Measurements from ENCODE around the gene NHSL2. TPM values are rescaled to one million over a fixed set of nuclear protein-coding genes. Genes with fewer than 3 reads are reported as not detected.

The NHSL2 gene
- total RNA-seq, 1 donor from 2014 or later: 13.0 TPM

GRCh38 chrX:72110876-72111708, 200.4 kb downstream of the NHSL2 start:
- Mint-ChIP-seq H3K27ac (ENCODE audit: unreplicated experiment) (no peak overlapping the region), H3K4me1 (ENCODE audit: low read depth, unreplicated experiment) (peaks cover 7% of the 10 kb centered on the region), H3K9me3 (ENCODE audit: unreplicated experiment) (no peaks in the 10 kb centered on the region), H3K27me3 (ENCODE audit: low read depth, unreplicated experiment) (no peaks in the 10 kb centered on the region), H3K4me3 (ENCODE audit: unreplicated experiment) (no peak overlapping the region), H3K36me3 (ENCODE audit: low read depth, unreplicated experiment) (peaks cover 6% of the 10 kb centered on the region)
- Histone ChIP-seq H3K4me3 (ENCODE audit: insufficient read depth, low read depth, low read length) (no peak overlapping the region), H3K36me3 (ENCODE audit: insufficient read depth, low read length) (no peaks in the 10 kb centered on the region), H3K4me2 (ENCODE audit: low read length) (no peak overlapping the region), H3K9me3 (ENCODE audit: insufficient read depth, low read depth, low read length) (no peaks in the 10 kb centered on the region), H3K27ac (ENCODE audit: low read depth, low read length) (no peak overlapping the region), H2AFZ (ENCODE audit: low read depth, low read length) (no peak overlapping the region), H3K79me2 (ENCODE audit: insufficient read depth, low read length) (no peaks in the 10 kb centered on the region), H4K20me1 (ENCODE audit: insufficient read depth, low read length) (no peaks in the 10 kb centered on the region), H3K27me3 (ENCODE audit: insufficient read depth, low read length) (no peaks in the 10 kb centered on the region), H3K4me1 (ENCODE audit: insufficient read depth, low read length) (no peaks in the 10 kb centered on the region), H3K9ac (ENCODE audit: low read length) (no peak overlapping the region)
- peak; percentile 9 for FAIRE-seq
- no peak for DNase-seq (ENCODE audit: low read depth)
- TF ChIP-seq CTCF (IDR thresholded peaks at IDR 0.05; ENCODE audit: insufficient read depth, low read depth, low read length) (no peak), EZH2 (IDR thresholded peaks at IDR 0.05; ENCODE audit: insufficient read depth, low read length) (no peak)

GRCh38 chrX:72113461-72113860, 202.8 kb downstream of the NHSL2 start:
- H3K36me3 Mint-ChIP-seq (ENCODE audit: low read depth, unreplicated experiment): no peaks in the 10 kb centered on the region
- H3K4me1 Mint-ChIP-seq (ENCODE audit: low read depth, unreplicated experiment): no peaks in the 10 kb centered on the region
- H3K9me3 Mint-ChIP-seq (ENCODE audit: unreplicated experiment): no peaks in the 10 kb centered on the region

More at GRCh38 chrX:72113461-72113860, 202.8 kb downstream of the NHSL2 start:
- no peaks in the 10 kb centered on the region for H3K36me3 ChIP-seq (ENCODE audit: insufficient read depth, low read length)
- no peaks in the 10 kb centered on the region for H3K4me1 ChIP-seq (ENCODE audit: insufficient read depth, low read length)
- no peaks in the 10 kb centered on the region for H3K9me3 ChIP-seq (ENCODE audit: insufficient read depth, low read depth, low read length)
- no peak overlapping the region for H2AFZ ChIP-seq (ENCODE audit: low read depth, low read length)
- no peaks in the 10 kb centered on the region for H4K20me1 ChIP-seq (ENCODE audit: insufficient read depth, low read length)
- TF ChIP-seq EZH2 (IDR thresholded peaks at IDR 0.05; ENCODE audit: insufficient read depth, low read length): no peak
- no peak for TF ChIP-seq CTCF (IDR thresholded peaks at IDR 0.05; ENCODE audit: insufficient read depth, low read depth, low read length)
- H3K4me3 ChIP-seq (ENCODE audit: insufficient read depth, low read depth, low read length): no peak overlapping the region
- no peak overlapping the region for H3K27ac ChIP-seq (ENCODE audit: low read depth, low read length)
- no peak for FAIRE-seq
- Mint-ChIP-seq H3K27me3 (ENCODE audit: low read depth, unreplicated experiment) (no peaks in the 10 kb centered on the region), H3K4me3 (ENCODE audit: unreplicated experiment) (no peak overlapping the region), H3K27ac (ENCODE audit: unreplicated experiment) (no peak overlapping the region)
- H3K79me2 ChIP-seq (ENCODE audit: insufficient read depth, low read length): no peaks in the 10 kb centered on the region
- H3K9ac ChIP-seq (ENCODE audit: low read length): no peak overlapping the region
- H3K4me2 ChIP-seq (ENCODE audit: low read length): no peak overlapping the region
- H3K27me3 ChIP-seq (ENCODE audit: insufficient read depth, low read length): no peaks in the 10 kb centered on the region
- DNase-seq (ENCODE audit: low read depth): no peak
